ENCODE data around the gene BGLAP. TPM values are rescaled to one million over a fixed set of nuclear protein-coding genes. Genes with fewer than 3 reads are reported as not detected.
A peak's percentile ranks its signal among the peaks of the same experiment; 100 is the strongest.
"Not testable (repeated sequence)": the region's sequence is repeated elsewhere in the genome, so short reads cannot be mapped to it uniquely, and the experiment has no call there.

Gene BGLAP
- polyA plus RNA-seq, 4 donors = 0.48 to 3.9 TPM; not detected in 2

GRCh38 chr1:156203331-156203730 is 38.7 kb upstream of the BGLAP start:
- no peaks in the 10 kb centered on the region for H3K9me3 ChIP-seq (ENCODE audit: control insufficient read depth in 2 of 2, insufficient read depth in 1 of 2, low read depth in 1 of 2, low read length in 1 of 2)
- DNase-seq = no peak
- no peak overlapping the region for H3K27ac ChIP-seq (ENCODE audit: low read depth in 1 of 3, low read length in 2 of 3)
- H3K36me3 ChIP-seq (ENCODE audit: control insufficient read depth in 3 of 3, insufficient read depth in 2 of 3, low read depth in 1 of 3, low read length in 3 of 3) = peaks cover 7 to 62% (median 13%) of the 10 kb centered on the region in 3 donors
- H3K4me3 ChIP-seq (ENCODE audit: low read depth in 1 of 3, low read length in 3 of 3) = no peak overlapping the region
- FAIRE-seq = no peak
- H3K27me3 ChIP-seq (ENCODE audit: control insufficient read depth in 3 of 3, insufficient read depth in 3 of 3, low read length in 3 of 3) = no peaks in the 10 kb centered on the region
- H3K4me1 ChIP-seq (ENCODE audit: control insufficient read depth in 3 of 3, insufficient read depth in 2 of 3, low read depth in 1 of 3, low read length in 2 of 3) = peaks cover 0 to 23% (median 3%) of the 10 kb centered on the region in 3 donors

GRCh38 chr1:156204686-156205085 is 37.3 kb upstream of the BGLAP start:
- Histone ChIP-seq H3K9me3 (ENCODE audit: control insufficient read depth in 2 of 2, insufficient read depth in 1 of 2, low read depth in 1 of 2, low read length in 1 of 2) (no peaks in the 10 kb centered on the region), H3K36me3 (ENCODE audit: control insufficient read depth in 3 of 3, insufficient read depth in 2 of 3, low read depth in 1 of 3, low read length in 3 of 3) (peaks cover 7 to 60% (median 13%) of the 10 kb centered on the region in 3 donors), H3K27ac (ENCODE audit: low read depth in 1 of 3, low read length in 2 of 3) (no peak overlapping the region), H3K4me3 (ENCODE audit: low read depth in 1 of 3, low read length in 3 of 3) (no peak overlapping the region), H3K27me3 (ENCODE audit: control insufficient read depth in 3 of 3, insufficient read depth in 3 of 3, low read length in 3 of 3) (no peaks in the 10 kb centered on the region), H3K4me1 (ENCODE audit: control insufficient read depth in 3 of 3, insufficient read depth in 2 of 3, low read depth in 1 of 3, low read length in 2 of 3) (peaks cover 0 to 10% (median 2%) of the 10 kb centered on the region in 3 donors)
- DNase-seq (no peak), FAIRE-seq (no peak)
- WGBS, 3 donors = 87 to 93% (median 88%) methylated on average over 3 of the region's 3 CpGs

- FAIRE-seq (no peak), DNase-seq (no peak)
- WGBS, 3 donors = 88 to 92% (median 90%) methylated on average over 3 of the region's 3 CpGs
- no peaks in the 10 kb centered on the region for H3K27me3 ChIP-seq (ENCODE audit: control insufficient read depth in 3 of 3, insufficient read depth in 3 of 3, low read length in 3 of 3)
- no peak overlapping the region for H3K27ac ChIP-seq (ENCODE audit: low read depth in 1 of 3, low read length in 2 of 3)
- peaks cover 7 to 68% (median 10%) of the 10 kb centered on the region in 3 donors for H3K36me3 ChIP-seq (ENCODE audit: control insufficient read depth in 3 of 3, insufficient read depth in 2 of 3, low read depth in 1 of 3, low read length in 3 of 3)
- no peaks in the 10 kb centered on the region for H3K9me3 ChIP-seq (ENCODE audit: control insufficient read depth in 2 of 2, insufficient read depth in 1 of 2, low read depth in 1 of 2, low read length in 1 of 2)
- peaks cover 0 to 8% (median 6%) of the 10 kb centered on the region in 3 donors for H3K4me1 ChIP-seq (ENCODE audit: control insufficient read depth in 3 of 3, insufficient read depth in 2 of 3, low read depth in 1 of 3, low read length in 2 of 3)
- no peak overlapping the region for H3K4me3 ChIP-seq (ENCODE audit: low read depth in 1 of 3, low read length in 3 of 3)
Observed at GRCh38 chr1:156211243-156211642, 30.7 kb upstream of the BGLAP start.

- peaks cover 7 to 62% (median 10%) of the 10 kb centered on the region in 3 donors for H3K36me3 ChIP-seq (ENCODE audit: control insufficient read depth in 3 of 3, insufficient read depth in 2 of 3, low read depth in 1 of 3, low read length in 3 of 3)
- peaks cover 0 to 8% (median 6%) of the 10 kb centered on the region in 3 donors for H3K4me1 ChIP-seq (ENCODE audit: control insufficient read depth in 3 of 3, insufficient read depth in 2 of 3, low read depth in 1 of 3, low read length in 2 of 3)
- 82 to 87% (median 83%) methylated on average over 9 of the region's 9 CpGs for WGBS, 3 donors
- peak overlapping the region in 1 of 3 donors; percentile 76 for H3K4me3 ChIP-seq (ENCODE audit: low read depth in 1 of 3, low read length in 3 of 3)
- H3K27me3 ChIP-seq (ENCODE audit: control insufficient read depth in 3 of 3, insufficient read depth in 3 of 3, low read length in 3 of 3) = no peaks in the 10 kb centered on the region
- FAIRE-seq = no peak
- no peak for DNase-seq
- H3K9me3 ChIP-seq (ENCODE audit: control insufficient read depth in 2 of 2, insufficient read depth in 1 of 2, low read depth in 1 of 2, low read length in 1 of 2) = no peaks in the 10 kb centered on the region
- peak overlapping the region; percentile 9 to 98 (median 96) for H3K27ac ChIP-seq (ENCODE audit: low read depth in 1 of 3, low read length in 2 of 3)
Observed at GRCh38 chr1:156212130-156212529, 29.9 kb upstream of the BGLAP start.

- FAIRE-seq = no peak
Observed at GRCh38 chr1:156212833-156213643, 28.9 kb upstream of the BGLAP start, which contains the start of gene PMF1. TSS of gene PMF1 (plus strand) at chr1:156213007. CDS start at chr1:156213016, 9 bp downstream.

GRCh38 chr1:156213644-156213966 is 28.4 kb upstream of the BGLAP start:
- peaks cover 5 to 53% (median 8%) of the 10 kb centered on the region in 3 donors for H3K36me3 ChIP-seq (ENCODE audit: control insufficient read depth in 3 of 3, insufficient read depth in 2 of 3, low read depth in 1 of 3, low read length in 3 of 3)
- peak overlapping the region; percentile 54 to 76 (median 71) for H3K4me3 ChIP-seq (ENCODE audit: low read depth in 1 of 3, low read length in 3 of 3)
- DNase-seq (no peak), FAIRE-seq (no peak)
- peaks cover 0 to 8% (median 6%) of the 10 kb centered on the region in 3 donors for H3K4me1 ChIP-seq (ENCODE audit: control insufficient read depth in 3 of 3, insufficient read depth in 2 of 3, low read depth in 1 of 3, low read length in 2 of 3)
- peak overlapping the region; percentile 84 to 98 (median 96) for H3K27ac ChIP-seq (ENCODE audit: low read depth in 1 of 3, low read length in 2 of 3)
- 7 to 12% (median 10%) methylated on average over 11 of the region's 11 CpGs for WGBS, 3 donors
- no peaks in the 10 kb centered on the region for H3K9me3 ChIP-seq (ENCODE audit: control insufficient read depth in 2 of 2, insufficient read depth in 1 of 2, low read depth in 1 of 2, low read length in 1 of 2)
- H3K27me3 ChIP-seq (ENCODE audit: control insufficient read depth in 3 of 3, insufficient read depth in 3 of 3, low read length in 3 of 3) = no peaks in the 10 kb centered on the region

More at GRCh38 chr1:156212833-156213643, 28.9 kb upstream of the BGLAP start, which contains the start of gene PMF1:
- Histone ChIP-seq H3K4me3 (ENCODE audit: low read depth in 1 of 3, low read length in 3 of 3) (peak within 1 kb of the TSS; percentile 54 to 76 (median 71)), H3K27ac (ENCODE audit: low read depth in 1 of 3, low read length in 2 of 3) (peak within 1 kb of the TSS; percentile 84 to 98 (median 96)), H3K27me3 (ENCODE audit: control insufficient read depth in 3 of 3, insufficient read depth in 3 of 3, low read length in 3 of 3) (no peaks in the 10 kb centered on the region), H3K9me3 (ENCODE audit: control insufficient read depth in 2 of 2, insufficient read depth in 1 of 2, low read depth in 1 of 2, low read length in 1 of 2) (no peaks in the 10 kb centered on the region), H3K4me1 (ENCODE audit: control insufficient read depth in 3 of 3, insufficient read depth in 2 of 3, low read depth in 1 of 3, low read length in 2 of 3) (peaks cover 0 to 8% (median 6%) of the 10 kb centered on the region in 3 donors), H3K36me3 (ENCODE audit: control insufficient read depth in 3 of 3, insufficient read depth in 2 of 3, low read depth in 1 of 3, low read length in 3 of 3) (peaks cover 5 to 56% (median 8%) of the 10 kb centered on the region in 3 donors)
- WGBS, 3 donors = 0 to 1% (median 0%) methylated on average over 61 of the region's 61 CpGs
- DNase-seq = peak; percentile 98 to 99

GRCh38 chr1:156214024-156214748 is 27.8 kb upstream of the BGLAP start:
- WGBS, 3 donors = 61 to 77% (median 64%) methylated on average over 16 of the region's 16 CpGs
- Histone ChIP-seq H3K4me1 (ENCODE audit: control insufficient read depth in 3 of 3, insufficient read depth in 2 of 3, low read depth in 1 of 3, low read length in 2 of 3) (peaks cover 0 to 8% (median 6%) of the 10 kb centered on the region in 3 donors), H3K4me3 (ENCODE audit: low read depth in 1 of 3, low read length in 3 of 3) (peak overlapping the region in 2 of 3 donors; percentile 71 to 76), H3K27me3 (ENCODE audit: control insufficient read depth in 3 of 3, insufficient read depth in 3 of 3, low read length in 3 of 3) (no peaks in the 10 kb centered on the region), H3K9me3 (ENCODE audit: control insufficient read depth in 2 of 2, insufficient read depth in 1 of 2, low read depth in 1 of 2, low read length in 1 of 2) (no peaks in the 10 kb centered on the region), H3K27ac (ENCODE audit: low read depth in 1 of 3, low read length in 2 of 3) (peak overlapping the region in 1 of 3 donors; percentile 96), H3K36me3 (ENCODE audit: control insufficient read depth in 3 of 3, insufficient read depth in 2 of 3, low read depth in 1 of 3, low read length in 3 of 3) (peaks cover 5 to 51% (median 8%) of the 10 kb centered on the region in 3 donors)
- DNase-seq (peak; percentile 19 to 20), FAIRE-seq (no peak)

GRCh38 chr1:156216361-156217086 is 25.5 kb upstream of the BGLAP start:
- H3K36me3 ChIP-seq (ENCODE audit: control insufficient read depth in 3 of 3, insufficient read depth in 2 of 3, low read depth in 1 of 3, low read length in 3 of 3) = peaks cover 3 to 50% (median 4%) of the 10 kb centered on the region in 3 donors
- not testable (repeated sequence) for H3K27ac ChIP-seq (ENCODE audit: low read depth in 1 of 3, low read length in 2 of 3); H3K9me3 ChIP-seq (ENCODE audit: control insufficient read depth in 2 of 2, insufficient read depth in 1 of 2, low read depth in 1 of 2, low read length in 1 of 2); H3K4me1 ChIP-seq (ENCODE audit: control insufficient read depth in 3 of 3, insufficient read depth in 2 of 3, low read depth in 1 of 3, low read length in 2 of 3); DNase-seq; H3K27me3 ChIP-seq (ENCODE audit: control insufficient read depth in 3 of 3, insufficient read depth in 3 of 3, low read length in 3 of 3); H3K4me3 ChIP-seq (ENCODE audit: low read depth in 1 of 3, low read length in 3 of 3)
- peak; percentile 88 for FAIRE-seq
- WGBS, 3 donors = 92 to 97% (median 96%) methylated on average over 45 to 55 of the region's 55 CpGs
